WERI-Rb-1 (cell line): ENCODE results near the gene MLC1.

Experiments
- DNase-seq: peaks from one replicate; pipeline ENCODE4 v3.0.0-alpha.2; 2020
- H3K27ac ChIP-seq: fragments of 250-450 bp; sonication (Bioruptor Pico); 2 replicates; pipeline ENCODE4 v1.5.1; 2020; ENCODE audit warnings: mild to moderate bottlenecking, moderate library complexity
- H3K27me3 ChIP-seq: fragments of 250-450 bp; sonication (Bioruptor Pico); 2 replicates; pipeline ENCODE4 v1.5.1; 2021; ENCODE audit warnings: mild to moderate bottlenecking, low read depth, moderate library complexity; ENCODE audit not compliant: insufficient read depth, severe bottlenecking
- H3K36me3 ChIP-seq: fragments of 250-450 bp; sonication (Bioruptor Pico); 2 replicates; pipeline ENCODE4 v1.5.1; 2020; ENCODE audit warnings: mild to moderate bottlenecking, moderate library complexity
- H3K4me3 ChIP-seq: 2 replicates; pipeline ENCODE4 v1.5.1; 2011; ENCODE audit warnings: low read depth, mild to moderate bottlenecking, control low read depth, low read length
- H3K9me3 ChIP-seq: fragments of 250-450 bp; sonication (Bioruptor Pico); 2 replicates; pipeline ENCODE4 v1.5.1; 2021; ENCODE audit warnings: mild to moderate bottlenecking, moderate library complexity; ENCODE audit not compliant: severe bottlenecking
- CTCF ChIP-seq: IDR thresholded peaks from 2 replicates; pipeline ENCODE4 v1.5.1; 2011; ENCODE audit warnings: low read depth, mild to moderate bottlenecking, control low read depth, inconsistent platforms, low read length

Gene MLC1

GRCh38 chr22:50014655-50015401 is 70.4 kb downstream of the MLC1 start:
- peak overlapping the region; percentile 48 for H3K4me3 ChIP-seq
- H3K27me3 ChIP-seq = peaks cover 14% of the 10 kb centered on the region

GRCh38 chr22:50014053-50014501 is 71.1 kb downstream of the MLC1 start:
- no peak for TF ChIP-seq CTCF
- Histone ChIP-seq H3K9me3 (no peaks in the 10 kb centered on the region), H3K27me3 (peaks cover 14% of the 10 kb centered on the region), H3K27ac (no peak overlapping the region), H3K36me3 (no peaks in the 10 kb centered on the region), H3K4me3 (peak overlapping the region; percentile 48)
- peak; percentile 44 for DNase-seq

More at GRCh38 chr22:50014655-50015401, 70.4 kb downstream of the MLC1 start:
- no peaks in the 10 kb centered on the region for H3K9me3 ChIP-seq
- peak; percentile 6 for DNase-seq
- H3K27ac ChIP-seq = no peak overlapping the region
- no peak for TF ChIP-seq CTCF
- H3K36me3 ChIP-seq = no peaks in the 10 kb centered on the region

- Histone ChIP-seq H3K4me3 (no peak within 1 kb of the TSS), H3K27me3 (peaks cover 11% of the 10 kb centered on the region)
Measured at GRCh38 chr22:50012211-50013181, 72.7 kb downstream of the MLC1 start, which contains the start of gene IL17REL. TSS of gene IL17REL (minus strand) at chr22:50012765. CDS start at chr22:50012646, 119 bp downstream.

DNA sequence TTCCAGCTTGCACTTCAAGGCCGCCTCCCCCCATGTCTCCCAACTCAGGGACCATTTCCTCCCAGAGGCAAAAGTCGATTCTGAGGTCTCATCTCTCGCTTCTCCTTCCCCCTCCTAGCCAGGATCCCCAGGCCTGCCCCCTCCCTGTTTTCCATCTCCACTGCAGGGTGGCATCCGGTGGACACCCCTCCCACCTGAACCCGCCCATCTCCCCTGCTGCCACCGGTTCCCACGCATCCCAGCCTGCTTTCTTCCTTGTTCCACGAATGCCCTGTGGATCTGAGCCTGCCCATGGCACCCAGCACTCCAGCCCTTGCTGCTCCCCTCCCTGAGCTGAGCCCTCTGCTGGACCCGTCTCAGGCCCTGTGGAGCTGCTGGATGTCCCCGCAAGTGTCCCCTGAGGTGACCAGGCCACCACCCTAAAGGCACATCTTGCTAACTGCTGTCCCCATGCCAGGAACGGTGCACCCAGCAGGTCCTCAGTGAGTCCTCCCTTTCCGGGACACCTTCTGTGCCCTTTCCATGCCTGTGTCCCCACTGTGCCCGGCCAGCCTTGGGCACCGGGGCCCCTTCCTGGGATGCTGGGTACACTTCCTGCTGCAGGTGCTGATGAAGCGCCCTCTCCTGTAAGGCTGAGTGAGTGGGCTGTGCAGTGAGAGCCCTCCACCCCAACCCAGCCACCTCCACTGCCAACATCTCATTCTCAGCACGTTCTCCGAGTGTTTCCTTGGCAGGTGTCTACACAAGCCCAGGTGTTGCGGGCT is 73.6 kb downstream of the MLC1 start:
- no peak overlapping the region for H3K4me3 ChIP-seq
- peaks cover 11% of the 10 kb centered on the region for H3K27me3 ChIP-seq

More at GRCh38 chr22:50012211-50013181, 72.7 kb downstream of the MLC1 start, which contains the start of gene IL17REL:
- TF ChIP-seq CTCF = no peak
- no peaks in the 10 kb centered on the region for H3K9me3 ChIP-seq
- H3K27ac ChIP-seq = no peak within 1 kb of the TSS
- no peak for DNase-seq
- H3K36me3 ChIP-seq = no peaks in the 10 kb centered on the region

More for the DNA sequence above, 73.6 kb downstream of the MLC1 start:
- no peak for TF ChIP-seq CTCF
- peak; percentile 6 for DNase-seq
- no peaks in the 10 kb centered on the region for H3K9me3 ChIP-seq
- no peak overlapping the region for H3K27ac ChIP-seq
- no peaks in the 10 kb centered on the region for H3K36me3 ChIP-seq
